ENCODE results near the gene MAGI1. TPM values are rescaled to one million over a fixed set of nuclear protein-coding genes. Genes with fewer than 3 reads are reported as not detected.

The MAGI1 gene
- total RNA-seq, 1 donor from 2014 or later = 37.5 TPM

- intact Hi-C loops (cut with micrococcal nuclease) = no loop called here
- DNase-seq (no peak), ATAC-seq (peak; percentile 80)
These were observed 52.4 kb downstream of the MAGI1 start for GRCh38 chr3:65986285-65986684.

- DNase-seq (no peak), ATAC-seq (peak; percentile 68)
- intact Hi-C loops (cut with micrococcal nuclease) = no loop called here
These were observed 53.7 kb downstream of the MAGI1 start for GRCh38 chr3:65984975-65985374.

- DNase-seq = no peak
- intact Hi-C loops (cut with micrococcal nuclease) = no loop called here
- ATAC-seq = no peak
These were observed 55.6 kb downstream of the MAGI1 start for GRCh38 chr3:65983100-65983499.

- ATAC-seq (peak; percentile 23), DNase-seq (no peak)
- intact Hi-C loops (cut with micrococcal nuclease) = no loop called here
These were observed 59.0 kb downstream of the MAGI1 start for GRCh38 chr3:65979731-65980130.

GRCh38 chr3:65979162-65979561, 59.6 kb downstream of the MAGI1 start:
- peak; percentile 49 for ATAC-seq
- no peak for DNase-seq
- intact Hi-C loops (cut with micrococcal nuclease) = no loop called here

- DNase-seq (no peak), ATAC-seq (no peak)
- intact Hi-C loops (cut with micrococcal nuclease) = no loop called here
These were observed 60.6 kb downstream of the MAGI1 start for GRCh38 chr3:65978116-65978515.

GRCh38 chr3:65975032-65975431, 63.7 kb downstream of the MAGI1 start:
- ATAC-seq = no peak
- intact Hi-C loops (cut with micrococcal nuclease) = no loop called here
- DNase-seq = no peak

GRCh38 chr3:65974509-65974908, 64.2 kb downstream of the MAGI1 start:
- ATAC-seq (no peak), DNase-seq (no peak)
- intact Hi-C loops (cut with micrococcal nuclease) = no loop called here

- intact Hi-C loops (cut with micrococcal nuclease) = no loop called here
- DNase-seq = no peak
These were observed 66.0 kb downstream of the MAGI1 start for GRCh38 chr3:65972765-65973164.

GRCh38 chr3:65971293-65972252, 67.1 kb downstream of the MAGI1 start:
- ATAC-seq = peak; percentile 52

More at GRCh38 chr3:65972765-65973164, 66.0 kb downstream of the MAGI1 start:
- no peak for ATAC-seq

GRCh38 chr3:65968996-65969395, 69.7 kb downstream of the MAGI1 start:
- ATAC-seq (no peak), DNase-seq (no peak)
- intact Hi-C loops (cut with micrococcal nuclease) = no loop called here

More at GRCh38 chr3:65971293-65972252, 67.1 kb downstream of the MAGI1 start:
- no peak for DNase-seq
- intact Hi-C loops (cut with micrococcal nuclease) = no loop called here

- intact Hi-C loops (cut with micrococcal nuclease) = no loop called here
- ATAC-seq (no peak), DNase-seq (no peak)
These were observed 71.3 kb downstream of the MAGI1 start for GRCh38 chr3:65967451-65967850.

- no peak for ATAC-seq
- DNase-seq = no peak
- intact Hi-C loops (cut with micrococcal nuclease) = no loop called here
These were observed 73.9 kb downstream of the MAGI1 start for GRCh38 chr3:65964838-65965237.

- intact Hi-C loops (cut with micrococcal nuclease) = no loop called here
- DNase-seq (no peak), ATAC-seq (peak; percentile 23)
These were observed 74.7 kb downstream of the MAGI1 start for GRCh38 chr3:65963787-65964677.

- ATAC-seq (peak; percentile 16), DNase-seq (no peak)
- intact Hi-C loops (cut with micrococcal nuclease) = no loop called here
These were observed 77.0 kb downstream of the MAGI1 start for GRCh38 chr3:65961733-65962132.

GRCh38 chr3:65961128-65961527, 77.6 kb downstream of the MAGI1 start:
- ATAC-seq (no peak), DNase-seq (no peak)
- intact Hi-C loops (cut with micrococcal nuclease) = no loop called here

- intact Hi-C loops (cut with micrococcal nuclease) = no loop called here
- DNase-seq (no peak), ATAC-seq (no peak)
These were observed 78.6 kb downstream of the MAGI1 start for GRCh38 chr3:65960087-65960486.

GRCh38 chr3:65958216-65958615, 80.5 kb downstream of the MAGI1 start:
- ATAC-seq (no peak), DNase-seq (no peak)
- intact Hi-C loops (cut with micrococcal nuclease) = no loop called here

GRCh38 chr3:65955792-65956477, 82.8 kb downstream of the MAGI1 start:
- DNase-seq (no peak), ATAC-seq (no peak)
- intact Hi-C loops (cut with micrococcal nuclease) = no loop called here

All from left ventricle myocardium superior (tissue), 1 donor.